Left forelimb (tissue), 1 donor: ENCODE measurements around the gene ANKRD30BL.
"Not testable (repeated sequence)": the region's sequence is repeated elsewhere in the genome, so short reads cannot be mapped to it uniquely, and the experiment has no call there.

Experiments
- DNase-seq: peaks from one replicate; pipeline ENCODE4 v3.0.0-alpha.2; 2018; ENCODE audit warnings: low spot score

Gene ANKRD30BL

GRCh38 chr2:132161161-132162124, at the start of gene ANKRD30BL:
TSS of gene ANKRD30BL (minus strand) at chr2:132161952. CDS start at chr2:132161705, 247 bp downstream.
- not testable (repeated sequence) for DNase-seq

GRCh38 chr2:132202866-132203265, 41.1 kb upstream of the ANKRD30BL start:
- not testable (repeated sequence) for DNase-seq

GRCh38 chr2:132192854-132193253, 31.1 kb upstream of the ANKRD30BL start:
- DNase-seq = not testable (repeated sequence)

GRCh38 chr2:132167100-132167499, 5.3 kb upstream of the ANKRD30BL start:
- not testable (repeated sequence) for DNase-seq

GRCh38 chr2:132162125-132162660, 441 bp upstream of the ANKRD30BL start:
- not testable (repeated sequence) for DNase-seq

- peak; percentile 66 for DNase-seq
These were observed 15.0 kb downstream of the ANKRD30BL start for GRCh38 chr2:132146774-132147173.
